HepG2 (cell line): ENCODE results near the gene ATP6V0A1. TPM values are rescaled to one million over a fixed set of nuclear protein-coding genes. Genes with fewer than 3 reads are reported as not detected.

Experiments used
- ATAC-seq: fragments of 200-7000 bp; cut with Tn5 transposase; 3 replicates; pipeline ENCODE4 v1.9.1; 2020; ENCODE audit warnings: mild to moderate bottlenecking, moderate library complexity
- BruUV-seq: library from RNA; stranded (reverse); fragments of 400-500 nt; replicated peaks from 2 replicates; lab custom pipeline; 2021; lab: Mats Ljungman, UMichigan
- CTCF ChIA-PET: fragments of 300-600 bp; formaldehyde crosslinking; extraction: SDS; loops from one replicate; lab custom pipeline; 2021; ENCODE audit warnings: low total read pairs, inconsistent platforms, low intra/inter-chr PET ratio; lab: Yijun Ruan, JAX
- POLR2A ChIA-PET: fragments of 350-600 bp; sonication (Branson Sonifier 250); formaldehyde crosslinking; loops from one replicate; lab custom pipeline; 2020; ENCODE audit warnings: antibody characterized with exemption, inconsistent platforms; lab: Yijun Ruan, JAX
- DNase-seq: peaks from one replicate; pipeline ENCODE4 v3.0.0-alpha.2; 2015; ENCODE audit warnings: low spot score
- FAIRE-seq: peaks from 3 replicates; lab custom pipeline; 2011; peaks lifted over from hg19 to GRCh38; lab: Jason Lieb, UNC
- H2AFZ ChIP-seq: one replicate; pipeline ENCODE4 v1.6.1; 2011; ENCODE audit warnings: low read length, inconsistent platforms
- H3K27ac ChIP-seq: fragments of 300-600 bp; 3 replicates; pipeline ENCODE4 v1.8.0; 2011; ENCODE audit warnings: mixed run types, mild to moderate bottlenecking, mixed read lengths, low read length, inconsistent platforms; ENCODE audit not compliant: insufficient read depth; ENCODE audit errors: extremely low read length
- H3K27me3 ChIP-seq, 2 experiments: fragments of 200-600 bp in 1 of 2; 2 replicates in 1 of 2; 3 replicates in 1 of 2; pipeline versions ENCODE4 v1.6.0 to v1.8.0; 2011; ENCODE audit warnings: low read length in 2 of 2, mild to moderate bottlenecking in 2 of 2, moderate library complexity in 2 of 2, inconsistent platforms in 1 of 2; ENCODE audit not compliant: insufficient read depth in 2 of 2, control insufficient read depth in 1 of 2
- H3K36me3 ChIP-seq, 2 experiments: fragments of 200-600 bp in 1 of 2; replicated peaks in 1 of 2; 2 replicates in 1 of 2; 3 replicates in 1 of 2; pipeline versions ENCODE4 v1.5.1 to v1.8.0; 2011; ENCODE audit warnings: low read length in 2 of 2, inconsistent platforms in 1 of 2; ENCODE audit not compliant: insufficient read depth in 2 of 2, control insufficient read depth in 1 of 2
- H3K4me1 ChIP-seq: 2 replicates; pipeline ENCODE4 v1.5.1; 2012; ENCODE audit warnings: low read length, inconsistent platforms; ENCODE audit not compliant: insufficient read depth
- H3K4me2 ChIP-seq: 2 replicates; pipeline ENCODE4 v1.6.0; 2011; ENCODE audit warnings: low read depth, low read length, inconsistent platforms
- H3K4me3 ChIP-seq, 3 experiments: fragments of 200-600 bp in 1 of 3; sonication (generic), shearing (Covaris generic) in 1 of 3; replicated peaks in 1 of 3; 2 replicates each; pipeline ENCODE4 v1.5.1; 2011 to 2016; ENCODE audit warnings: low read length in 3 of 3, inconsistent platforms in 2 of 3, low read depth in 2 of 3, mild to moderate bottlenecking in 2 of 3, control low read depth in 1 of 3, mixed read lengths in 1 of 3; ENCODE audit not compliant: insufficient read depth in 1 of 3
- H3K79me2 ChIP-seq: one replicate; pipeline ENCODE4 v1.6.1; 2011; ENCODE audit warnings: low read length, inconsistent platforms; ENCODE audit not compliant: insufficient read depth
- H3K9ac ChIP-seq: 2 replicates; pipeline ENCODE4 v1.6.0; 2011; ENCODE audit warnings: mild to moderate bottlenecking, low read depth, low read length, inconsistent platforms; ENCODE audit not compliant: insufficient read depth
- H3K9me3 ChIP-seq: 2 replicates; pipeline ENCODE4 v1.5.1; 2012; ENCODE audit warnings: mild to moderate bottlenecking, low read length
- H4K20me1 ChIP-seq: 2 replicates; pipeline ENCODE4 v1.6.0; 2011; ENCODE audit warnings: inconsistent platforms, mild to moderate bottlenecking, low read length, moderate library complexity; ENCODE audit not compliant: insufficient read depth
- AGO2 ChIP-seq: fragments of 200-400 bp; formaldehyde crosslinking; optimal IDR thresholded peaks from 2 replicates; pipeline ENCODE3; 2017; ENCODE audit warnings: mild to moderate bottlenecking, low read depth, low read length, moderate library complexity
- POLR2A ChIP-seq, 2 experiments: IDR thresholded peaks; 2 replicates each; pipeline ENCODE4 v1.6.1; 2011; ENCODE audit warnings: low read depth in 2 of 2, low read length in 2 of 2, mild to moderate bottlenecking in 1 of 2, moderate library complexity in 1 of 2; ENCODE audit not compliant: insufficient read depth in 1 of 2
- POLR2G ChIP-seq: fragments of 200-400 bp; formaldehyde crosslinking; IDR thresholded peaks from 2 replicates; pipeline ENCODE4 v1.6.1; 2018; ENCODE audit warnings: mild to moderate bottlenecking, low read depth, low read length, moderate library complexity
- RBFOX2 ChIP-seq: fragments of 200-400 bp; formaldehyde crosslinking; IDR thresholded peaks from 2 replicates; pipeline ENCODE4 v1.6.1; 2017; ENCODE audit warnings: low read depth, mild to moderate bottlenecking, low read length
- STAT5B ChIP-seq: sonication (generic); formaldehyde crosslinking; IDR thresholded peaks from 2 replicates; pipeline ENCODE4 v1.4.0; 2020; ENCODE audit warnings: missing genetic modification reagents
- WGBS: methylation state at CpG from one replicate; pipeline ENCODE4 v1.1.6; 2017; ENCODE audit warnings: low lambda C conversion rate; 5-methylcytosine and 5-hydroxymethylcytosine counted together
- in situ Hi-C: cut with HindIII; loops from 2 replicates; pipeline ENCODE4 v1.10.0; 2017; ENCODE audit warnings: low pct_unique_long_range_greater_than_20kb; ENCODE audit not compliant: extremely low pct_ligation_motif_present
- intact Hi-C: fragments of 100-400 bp; cut with micrococcal nuclease; formaldehyde crosslinking; loops from one replicate; pipeline ENCODE4 v1.10.0; 2022; ENCODE audit not compliant: unreplicated experiment
- microRNA-seq: library from miRNA; unstranded; fragments of <30 nt; microRNA quantifications from one replicate; pipeline ENCODE4, GENCODE V29; 2020
- polyA plus RNA-seq, 8 experiments: library from polyadenylated mRNA; depleted of rRNA in 3 of 8; stranded (reverse) in 7 of 8; unstranded in 1 of 8; fragments of >200 nt; fragmentation: Illumina TruSeq in 4 of 8; extraction: Trizol in 4 of 8; gene quantifications; 2 replicates each; pipeline versions ENCODE4 v1.2.1 to v1.2.3, GENCODE V29; 2011 to 2016; ENCODE audit warnings: low read depth in 4 of 8, missing spikeins in 1 of 8, mixed read lengths in 1 of 8; ENCODE audit not compliant: insufficient read depth in 1 of 8
- small RNA-seq, 3 experiments: library from RNA; depleted of rRNA; stranded (forward); fragments of <200 nt; gene quantifications; one replicate each; pipeline ENCODE3, GENCODE V24; 2012; ENCODE audit warnings: low read depth in 2 of 3, low replicate concordance in 1 of 3; ENCODE audit not compliant: insufficient read length in 3 of 3, insufficient read depth in 2 of 3
- total RNA-seq, 5 experiments: library from RNA; depleted of rRNA; stranded (reverse); fragments of >200 nt; fragmentation: Illumina TruSeq; extraction: Trizol; gene quantifications; 2 replicates each; pipeline ENCODE4 v1.2.3, GENCODE V29; 2016; ENCODE audit warnings: low read depth in 1 of 5
- TF ChIP-seq, protein P1 (sequence below): sonication (generic); formaldehyde crosslinking; IDR thresholded peaks from 2 replicates; pipeline ENCODE4 v1.8.0; 2022; ENCODE audit warnings: mild to moderate bottlenecking, missing genetic modification reagents, moderate library complexity

Gene ATP6V0A1
- total and polyA plus RNA-seq, 2 of the 13 experiments (the other 11 are each of a cell fraction or from before 2014, with no cell fraction given) = 27.9 to 54.1 TPM

DNA sequence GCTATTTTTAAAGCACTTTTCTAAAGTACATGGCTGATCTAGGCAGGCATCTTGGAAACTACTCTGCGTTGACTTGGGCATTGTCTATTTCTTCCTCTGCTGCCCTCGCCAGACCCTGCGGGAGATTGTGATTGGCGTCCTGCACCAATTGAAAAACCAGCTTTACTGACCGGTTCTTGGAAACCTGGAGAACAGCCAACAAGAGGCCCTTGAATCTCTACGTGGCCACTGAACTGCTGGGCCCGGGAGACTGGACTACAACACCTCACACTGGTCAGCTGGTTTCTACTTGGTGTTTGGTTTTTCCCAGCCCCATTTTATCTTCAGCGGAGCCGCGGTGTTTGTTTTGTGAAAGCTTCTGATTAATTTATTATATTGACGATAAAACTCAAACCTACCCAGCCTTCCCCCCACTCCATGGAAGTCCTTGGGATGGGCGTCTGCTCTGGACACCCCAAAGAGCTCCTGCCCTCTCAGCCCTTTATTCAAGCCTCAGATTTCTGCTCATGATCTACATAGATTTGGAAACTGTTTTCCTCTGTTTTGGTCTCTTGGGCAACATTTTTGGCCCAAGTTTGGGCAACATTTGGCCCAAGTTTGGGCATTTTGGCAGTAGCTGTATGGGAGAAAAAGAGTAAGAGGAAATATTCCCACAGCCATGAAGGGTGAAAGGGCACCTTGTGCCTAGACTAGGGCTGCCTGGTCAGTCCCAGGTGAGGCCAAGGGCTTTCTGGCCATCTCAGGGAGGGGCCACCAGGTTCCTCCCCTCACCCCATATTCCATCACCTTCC is 113.0 kb downstream of the ATP6V0A1 start:
- H3K27ac ChIP-seq = no peak overlapping the region
- no peak overlapping the region for H2AFZ ChIP-seq
- ChIA-PET POLR2A (interaction anchor here (1.3 kb wide), 1 partner anchor 37 kb away, joined by 5 read pairs; the partner anchor contains the start of genes RETREG3 and TUBG1), CTCF (no interaction called here)
- in situ Hi-C loops = no loop called here
- peaks cover 36 to 55% of the 10 kb centered on the region in 2 experiments for H3K36me3 ChIP-seq
- H3K9me3 ChIP-seq = no peaks in the 10 kb centered on the region
- DNase-seq (no peak), FAIRE-seq (no peak), ATAC-seq (no peak)
- no peak overlapping the region for H3K4me3 ChIP-seq
- no peaks in the 10 kb centered on the region for H4K20me1 ChIP-seq
- peaks cover 50% of the 10 kb centered on the region for H3K4me1 ChIP-seq
- H3K4me2 ChIP-seq = no peak overlapping the region
- 91% methylated on average over 12 of the region's 12 CpGs for whole genome bisulfite sequencing
- no peak overlapping the region for H3K9ac ChIP-seq
- H3K27me3 ChIP-seq = no peaks in the 10 kb centered on the region; a peak in 1 of 5 replicates
- BruUV-seq = no TSS peak
- TF ChIP-seq POLR2A (IDR thresholded peaks at IDR 0.05; ENCODE audit: insufficient read depth in 1 of 2, low read depth in 2 of 2, low read length in 2 of 2) (0 out of 4 replicates have a peak, but pooled peaks of 1 of the 2 experiments have one; percentile 34), AGO2 (peak; percentile 29), STAT5B (CRISPR knock-in tag) (no peak), RBFOX2 (0 out of 2 replicates have a peak, but pooled peaks have one; percentile 34), POLR2G (peak; percentile 11; the same call in 1 of the 2 replicates)
- TF ChIP-seq, protein P1, sequence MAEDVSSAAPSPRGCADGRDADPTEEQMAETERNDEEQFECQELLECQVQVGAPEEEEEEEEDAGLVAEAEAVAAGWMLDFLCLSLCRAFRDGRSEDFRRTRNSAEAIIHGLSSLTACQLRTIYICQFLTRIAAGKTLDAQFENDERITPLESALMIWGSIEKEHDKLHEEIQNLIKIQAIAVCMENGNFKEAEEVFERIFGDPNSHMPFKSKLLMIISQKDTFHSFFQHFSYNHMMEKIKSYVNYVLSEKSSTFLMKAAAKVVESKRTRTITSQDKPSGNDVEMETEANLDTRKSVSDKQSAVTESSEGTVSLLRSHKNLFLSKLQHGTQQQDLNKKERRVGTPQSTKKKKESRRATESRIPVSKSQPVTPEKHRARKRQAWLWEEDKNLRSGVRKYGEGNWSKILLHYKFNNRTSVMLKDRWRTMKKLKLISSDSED (CRISPR knock-in tag) = no peak
- intact Hi-C loops = no loop called here
- peaks cover 24% of the 10 kb centered on the region for H3K79me2 ChIP-seq

Small RNA genes within 50 kb of the gene (microRNA-seq; reads per million reads assigned to microRNA genes)
- gene MIR5010 (9.0 reads per million, percentile 43 among the genes with 10 or more reads in this experiment), gene MIR548AT (2.4 reads per million, percentile 13 among the genes with 10 or more reads in this experiment)

Small RNA genes within 50 kb of the gene (small RNA-seq; reads per million reads assigned to genes)
- gene MIR548AT = 0.10 to 7.7 (median 0.33) reads per million in 3 experiments
- 0 reads per million in 3 experiments for gene RNU7-97P

Other genes starting within 250 kb of the ATP6V0A1 start
- 17.2 and 21.0 TPM in 2 replicates for gene STAT5B, start 182.5 kb upstream of the ATP6V0A1 start, total RNA-seq (2016; rRNA removed; fragmentation: Illumina TruSeq; extraction: Trizol)
- 42.8 and 44.8 TPM in 2 replicates for gene STAT5B, start 182.5 kb upstream of the ATP6V0A1 start, polyA plus RNA-seq (2011; rRNA removed)
- gene STAT5A, start 170.4 kb upstream of the ATP6V0A1 start, total RNA-seq (2016; rRNA removed; fragmentation: Illumina TruSeq; extraction: Trizol) = 4.1 and 4.5 TPM in 2 replicates
- 1.2 and 1.4 TPM in 2 replicates for gene STAT5A, start 170.4 kb upstream of the ATP6V0A1 start, polyA plus RNA-seq (2011; rRNA removed)
- gene STAT3, start 70.4 kb upstream of the ATP6V0A1 start, total RNA-seq (2016; rRNA removed; fragmentation: Illumina TruSeq; extraction: Trizol) = 61.8 and 82.7 TPM in 2 replicates
- gene STAT3, start 70.4 kb upstream of the ATP6V0A1 start, polyA plus RNA-seq (2011; rRNA removed) = 62.4 and 65.3 TPM in 2 replicates
- 25.5 and 26.0 TPM in 2 replicates for gene CAVIN1, start 35.6 kb upstream of the ATP6V0A1 start, total RNA-seq (2016; rRNA removed; fragmentation: Illumina TruSeq; extraction: Trizol)
- gene CAVIN1, start 35.6 kb upstream of the ATP6V0A1 start, polyA plus RNA-seq (2011; rRNA removed) = 12.7 and 15.9 TPM in 2 replicates
- 13.1 and 40.1 TPM in 2 replicates for gene NAGLU, start 77.4 kb downstream of the ATP6V0A1 start, total RNA-seq (2016; rRNA removed; fragmentation: Illumina TruSeq; extraction: Trizol)
- gene NAGLU, start 77.4 kb downstream of the ATP6V0A1 start, polyA plus RNA-seq (2011; rRNA removed) = 28.2 and 29.4 TPM in 2 replicates
- 0.77 and 0.93 TPM in 2 replicates for gene HSD17B1, start 94.0 kb downstream of the ATP6V0A1 start, total RNA-seq (2016; rRNA removed; fragmentation: Illumina TruSeq; extraction: Trizol)
- gene HSD17B1, start 94.0 kb downstream of the ATP6V0A1 start, polyA plus RNA-seq (2011; rRNA removed) = 0.34 and 0.54 TPM in 2 replicates
- gene COASY, start 103.3 kb downstream of the ATP6V0A1 start, total RNA-seq (2016; rRNA removed; fragmentation: Illumina TruSeq; extraction: Trizol) = 90.7 and 115 TPM in 2 replicates
- 125 and 158 TPM in 2 replicates for gene COASY, start 103.3 kb downstream of the ATP6V0A1 start, polyA plus RNA-seq (2011; rRNA removed)
- 38.9 and 40.2 TPM in 2 replicates for gene MLX, start 108.2 kb downstream of the ATP6V0A1 start, total RNA-seq (2016; rRNA removed; fragmentation: Illumina TruSeq; extraction: Trizol)
- gene MLX, start 108.2 kb downstream of the ATP6V0A1 start, polyA plus RNA-seq (2011; rRNA removed) = 74.4 and 85.4 TPM in 2 replicates
- 20.1 and 22.4 TPM in 2 replicates for gene PSMC3IP, start 118.9 kb downstream of the ATP6V0A1 start, total RNA-seq (2016; rRNA removed; fragmentation: Illumina TruSeq; extraction: Trizol)
- gene PSMC3IP, start 118.9 kb downstream of the ATP6V0A1 start, polyA plus RNA-seq (2011; rRNA removed) = 5.5 and 6.5 TPM in 2 replicates
- 38.2 and 55.8 TPM in 2 replicates for gene RETREG3, start 150.5 kb downstream of the ATP6V0A1 start, total RNA-seq (2016; rRNA removed; fragmentation: Illumina TruSeq; extraction: Trizol)
- 47.0 and 50.4 TPM in 2 replicates for gene RETREG3, start 150.5 kb downstream of the ATP6V0A1 start, polyA plus RNA-seq (2011; rRNA removed)
- gene TUBG1, start 150.8 kb downstream of the ATP6V0A1 start, total RNA-seq (2016; rRNA removed; fragmentation: Illumina TruSeq; extraction: Trizol) = 137 TPM in 2 replicates
- gene TUBG1, start 150.8 kb downstream of the ATP6V0A1 start, polyA plus RNA-seq (2011; rRNA removed) = 74.1 and 89.3 TPM in 2 replicates
- 6.6 and 16.0 TPM in 2 replicates for gene TUBG2, start 200.4 kb downstream of the ATP6V0A1 start, total RNA-seq (2016; rRNA removed; fragmentation: Illumina TruSeq; extraction: Trizol)
- gene TUBG2, start 200.4 kb downstream of the ATP6V0A1 start, polyA plus RNA-seq (2011; rRNA removed) = 42.3 and 48.3 TPM in 2 replicates
- 9.3 and 19.9 TPM in 2 replicates for gene PLEKHH3, start 218.1 kb downstream of the ATP6V0A1 start, total RNA-seq (2016; rRNA removed; fragmentation: Illumina TruSeq; extraction: Trizol)
- 6.0 and 7.5 TPM in 2 replicates for gene PLEKHH3, start 218.1 kb downstream of the ATP6V0A1 start, polyA plus RNA-seq (2011; rRNA removed)
- 0.20 and 0.29 TPM in 2 replicates for gene CCR10, start 223.0 kb downstream of the ATP6V0A1 start, total RNA-seq (2016; rRNA removed; fragmentation: Illumina TruSeq; extraction: Trizol)
- 0.54 and 0.63 TPM in 2 replicates for gene CCR10, start 223.0 kb downstream of the ATP6V0A1 start, polyA plus RNA-seq (2011; rRNA removed)
- gene CNTNAP1, start 223.7 kb downstream of the ATP6V0A1 start, total RNA-seq (2016; rRNA removed; fragmentation: Illumina TruSeq; extraction: Trizol) = 1.2 and 4.5 TPM in 2 replicates
- gene CNTNAP1, start 223.7 kb downstream of the ATP6V0A1 start, polyA plus RNA-seq (2011; rRNA removed) = 7.7 and 10.7 TPM in 2 replicates